GM23338 (cell line): ENCODE measurements around the gene IGSF10. TPM values are rescaled to one million over a fixed set of nuclear protein-coding genes. Genes with fewer than 3 reads are reported as not detected.
A peak's percentile ranks its signal among the peaks of the same experiment; 100 is the strongest.

ENCODE experiments used
- ATAC-seq: fragments of 200-7000 bp; cut with Tn5 transposase; 3 replicates; pipeline ENCODE4 v1.9.1; 2020
- DNase-seq: peaks from one replicate; pipeline ENCODE4 v3.0.0-alpha.2; 2015; ENCODE audit warnings: low spot score
- H2AFZ ChIP-seq: fragments of 200-600 bp; sonication (generic); 2 replicates; pipeline ENCODE4 v1.8.0; 2016; ENCODE audit warnings: antibody characterized with exemption, mild to moderate bottlenecking, moderate library complexity
- H3F3A ChIP-seq: fragments of 200-600 bp; sonication (generic); replicated peaks from 2 replicates; pipeline ENCODE4 v1.8.0; 2017; ENCODE audit warnings: antibody characterized with exemption, mixed run types, low read depth
- H3K27ac ChIP-seq: fragments of 200-600 bp; sonication (generic); 2 replicates; pipeline ENCODE4 v1.6.1; 2016; ENCODE audit warnings: low read depth
- H3K27me3 ChIP-seq: fragments of 200-600 bp; sonication (generic); 2 replicates; pipeline ENCODE4 v1.8.0; 2016; ENCODE audit warnings: mild to moderate bottlenecking, mixed run types, moderate library complexity; ENCODE audit not compliant: insufficient read depth
- H3K36me3 ChIP-seq: fragments of 200-600 bp; sonication (generic); 2 replicates; pipeline ENCODE4 v1.8.0; 2016; ENCODE audit warnings: mild to moderate bottlenecking; ENCODE audit not compliant: insufficient read depth
- H3K4me1 ChIP-seq: fragments of 200-600 bp; sonication (generic); 2 replicates; pipeline ENCODE4 v1.8.0; 2016; ENCODE audit warnings: mild to moderate bottlenecking, moderate library complexity; ENCODE audit not compliant: insufficient read depth
- H3K4me2 ChIP-seq: fragments of 200-600 bp; sonication (generic); 2 replicates; pipeline ENCODE4 v1.7.1; 2017; ENCODE audit warnings: mixed run types
- H3K4me3 ChIP-seq: fragments of 200-600 bp; sonication (generic); 2 replicates; pipeline ENCODE4 v1.6.1; 2016; ENCODE audit warnings: mixed run types
- H3K79me2 ChIP-seq: fragments of 200-600 bp; sonication (generic); replicated peaks from 2 replicates; pipeline ENCODE4 v1.8.0; 2017; ENCODE audit warnings: mild to moderate bottlenecking; ENCODE audit not compliant: insufficient read depth
- H3K9me2 ChIP-seq: fragments of 200-600 bp; sonication (generic); 2 replicates; pipeline ENCODE4 v1.8.0; 2017; ENCODE audit not compliant: insufficient read depth
- H4K20me1 ChIP-seq: fragments of 200-600 bp; sonication (generic); replicated peaks from 2 replicates; pipeline ENCODE4 v1.8.0; 2017; ENCODE audit warnings: mild to moderate bottlenecking; ENCODE audit not compliant: insufficient read depth
- H3K27ac Mint-ChIP-seq: 2 replicates; pipeline ENCODE4 v1.8.0; 2020; ENCODE audit warnings: inconsistent platforms, mild to moderate bottlenecking, moderate library complexity, mixed read lengths
- H3K27me3 Mint-ChIP-seq: 3 replicates; pipeline ENCODE4 v1.8.0; 2022; ENCODE audit warnings: low read depth, mild to moderate bottlenecking, moderate library complexity, mixed read lengths, inconsistent platforms; ENCODE audit not compliant: insufficient read depth, poor library complexity
- H3K36me3 Mint-ChIP-seq: 3 replicates; pipeline ENCODE4 v1.8.0; 2021; ENCODE audit warnings: low read depth, mild to moderate bottlenecking, inconsistent platforms, moderate library complexity, mixed read lengths
- H3K4me1 Mint-ChIP-seq: 3 replicates; pipeline ENCODE4 v1.8.0; 2020; ENCODE audit warnings: mild to moderate bottlenecking, inconsistent platforms, mixed read lengths
- H3K4me3 Mint-ChIP-seq: 3 replicates; pipeline ENCODE4 v1.8.0; 2021; ENCODE audit warnings: moderate library complexity, mild to moderate bottlenecking, inconsistent platforms, mixed read lengths
- H3K9me3 Mint-ChIP-seq: 3 replicates; pipeline ENCODE4 v1.8.0; 2020; ENCODE audit warnings: moderate library complexity, mild to moderate bottlenecking, inconsistent platforms, mixed read lengths
- CREB1 ChIP-seq: fragments of 250-450 bp; sonication (Bioruptor Pico); IDR thresholded peaks from 2 replicates; pipeline ENCODE4 v1.5.0; 2020; ENCODE audit warnings: low read depth, mild to moderate bottlenecking, moderate library complexity
- CTCF ChIP-seq, 2 experiments: fragments of 200-600 bp in 1 of 2; sonication (generic) in 1 of 2; conservative IDR thresholded peaks; 2 replicates each; pipeline versions ENCODE4 v1.5.1 to v1.6.1; 2016 to 2017; ENCODE audit warnings: antibody characterized with exemption in 2 of 2, low read depth in 2 of 2, mild to moderate bottlenecking in 2 of 2, moderate library complexity in 1 of 2
- EZH2phosphoT487 ChIP-seq: fragments of 200-600 bp; sonication (generic); IDR thresholded peaks from one replicate; pipeline ENCODE4 v1.8.1; 2018; ENCODE audit warnings: antibody characterized with exemption; ENCODE audit not compliant: unreplicated experiment
- JUNB ChIP-seq: IDR thresholded peaks from one replicate; pipeline ENCODE4 v1.6.1; 2016; ENCODE audit warnings: antibody characterized with exemption; ENCODE audit not compliant: unreplicated experiment
- STAT1 ChIP-seq: IDR thresholded peaks from one replicate; pipeline ENCODE4 v1.6.1; 2016; ENCODE audit warnings: antibody characterized with exemption; ENCODE audit not compliant: unreplicated experiment
- ZNF114 ChIP-seq: fragments of 250-450 bp; sonication (Bioruptor Pico); IDR thresholded peaks from 2 replicates; pipeline ENCODE4 v1.5.0; 2020; ENCODE audit warnings: mild to moderate bottlenecking, moderate library complexity
- polyA plus RNA-seq: library from polyadenylated mRNA; unstranded; fragments of >200 nt; fragmentation: Nextera tagmentation; extraction: Ambion mirVana; gene quantifications from 2 replicates; pipeline ENCODE4 v1.2.1, GENCODE V29; 2016
- total RNA-seq: library from RNA; depleted of rRNA; stranded (reverse); fragments of >200 nt; shearing (Covaris generic); gene quantifications from 2 replicates; pipeline ENCODE4 v1.2.3, GENCODE V29; 2014

IGSF10 gene
- total and polyA plus RNA-seq, 2 experiments from 2014 or later: 0.50 to 0.94 TPM

GRCh38 chr3:151423091-151423490 lies 37.8 kb downstream of the IGSF10 start:
- H3K9me3 Mint-ChIP-seq: no peaks in the 10 kb centered on the region; the same call in 2 of the 3 replicates
- ATAC-seq: no peak

GRCh38 chr3:151421938-151422337 lies 38.9 kb downstream of the IGSF10 start:
- no peak overlapping the region for H3K4me3 Mint-ChIP-seq
- peak; percentile 24 for DNase-seq
- no peak overlapping the region for H3K27ac Mint-ChIP-seq
- H3K9me3 Mint-ChIP-seq: no peaks in the 10 kb centered on the region; the same call in 2 of the 3 replicates
- ATAC-seq: peak; percentile 49; the same call in 2 of the 3 replicates
- H3K27me3 Mint-ChIP-seq: no peaks in the 10 kb centered on the region
- Histone ChIP-seq H3K79me2 (no peaks in the 10 kb centered on the region), H3K9me2 (no peaks in the 10 kb centered on the region), H3K4me1 (peaks cover 17% of the 10 kb centered on the region), H2AFZ (no peak overlapping the region), H3K4me2 (no peak overlapping the region), H3K36me3 (peaks cover 2% of the 10 kb centered on the region; the same call in 1 of the 2 replicates), H3K4me3 (no peak overlapping the region), H4K20me1 (no peaks in the 10 kb centered on the region), H3F3A (no peaks in the 10 kb centered on the region), H3K27me3 (no peaks in the 10 kb centered on the region), H3K27ac (no peak overlapping the region)
- peaks cover 17% of the 10 kb centered on the region for H3K4me1 Mint-ChIP-seq
- peaks cover 15% of the 10 kb centered on the region for H3K36me3 Mint-ChIP-seq
- TF ChIP-seq STAT1 (no peak), CTCF (conservative IDR thresholded peaks at IDR 0.05; ENCODE audit: low read depth in 2 of 2) (peak; percentile 14 to 25; a peak in 3 of 4 replicates), ZNF114 (no peak), JUNB (no peak)

More at GRCh38 chr3:151423091-151423490, 37.8 kb downstream of the IGSF10 start:
- Mint-ChIP-seq H3K4me1 (peaks cover 17% of the 10 kb centered on the region), H3K27ac (no peak overlapping the region), H3K4me3 (no peak overlapping the region), H3K36me3 (peaks cover 12% of the 10 kb centered on the region; the same call in 2 of the 3 replicates), H3K27me3 (no peaks in the 10 kb centered on the region)
- H3K4me2 ChIP-seq: no peak overlapping the region
- H3K36me3 ChIP-seq: no peaks in the 10 kb centered on the region
- no peaks in the 10 kb centered on the region for H3K27me3 ChIP-seq
- no peak for DNase-seq
- no peak overlapping the region for H3K27ac ChIP-seq
- H3K79me2 ChIP-seq: no peaks in the 10 kb centered on the region
- peaks cover 17% of the 10 kb centered on the region for H3K4me1 ChIP-seq
- no peaks in the 10 kb centered on the region for H3K9me2 ChIP-seq
- no peaks in the 10 kb centered on the region for H4K20me1 ChIP-seq
- no peaks in the 10 kb centered on the region for H3F3A ChIP-seq
- TF ChIP-seq STAT1 (no peak), EZH2phosphoT487 (no peak)
- no peak overlapping the region for H2AFZ ChIP-seq
- no peak overlapping the region for H3K4me3 ChIP-seq

- no peak overlapping the region for H3K27ac ChIP-seq
- H2AFZ ChIP-seq: no peak overlapping the region
- no peak overlapping the region for H3K4me3 Mint-ChIP-seq
- DNase-seq (no peak), ATAC-seq (no peak)
- H3K4me1 ChIP-seq: peaks cover 6% of the 10 kb centered on the region
- H3K4me3 ChIP-seq: no peak overlapping the region
- no peaks in the 10 kb centered on the region for H3K27me3 Mint-ChIP-seq
- no peak overlapping the region for H3K4me2 ChIP-seq
- no peaks in the 10 kb centered on the region for H3K27me3 ChIP-seq
- H3K9me3 Mint-ChIP-seq: no peaks in the 10 kb centered on the region
- no peaks in the 10 kb centered on the region for H3K9me2 ChIP-seq
- H4K20me1 ChIP-seq: no peaks in the 10 kb centered on the region
- peaks cover 2% of the 10 kb centered on the region; the same call in 1 of the 2 replicates for H3K36me3 ChIP-seq
- no peaks in the 10 kb centered on the region for H3F3A ChIP-seq
- H3K27ac Mint-ChIP-seq: no peak overlapping the region
- H3K36me3 Mint-ChIP-seq: peaks cover 15% of the 10 kb centered on the region
- peaks cover 3% of the 10 kb centered on the region; the same call in 2 of the 3 replicates for H3K4me1 Mint-ChIP-seq
- no peaks in the 10 kb centered on the region for H3K79me2 ChIP-seq
- TF ChIP-seq JUNB (no peak), ZNF114 (no peak), CREB1 (CRISPR knock-in tag) (no peak), CTCF (conservative IDR thresholded peaks at IDR 0.05; ENCODE audit: low read depth in 2 of 2) (no peak), STAT1 (no peak)
These were observed 41.1 kb downstream of the IGSF10 start for GRCh38 chr3:151419806-151420205.
